HEK293T (cell line): ENCODE data around the gene KIDINS220.

ENCODE experiments used
- CTCF ChIA-PET: fragments of 350-600 bp; formaldehyde crosslinking; extraction: SDS; loops from one replicate; lab custom pipeline; 2021; ENCODE audit warnings: antibody characterized with exemption, inconsistent platforms; lab: Yijun Ruan, JAX
- POLR2A ChIA-PET: fragments of 350-600 bp; formaldehyde crosslinking; extraction: SDS; loops from one replicate; lab custom pipeline; 2020; ENCODE audit warnings: antibody characterized with exemption, inconsistent platforms; lab: Yijun Ruan, JAX
- DNase-seq: peaks from one replicate; pipeline ENCODE4 v3.0.0; 2012; ENCODE audit warnings: mixed read lengths; ENCODE audit errors: extremely low spot score
- ARNT ChIP-seq: fragments of 450-650 bp; IDR thresholded peaks from 2 replicates; pipeline ENCODE4 v1.6.1; 2017; ENCODE audit warnings: mild to moderate bottlenecking
- BHLHE40 ChIP-seq: fragments of 450-650 bp; IDR thresholded peaks from 2 replicates; pipeline ENCODE4 v1.6.1; 2016; ENCODE audit warnings: mild to moderate bottlenecking, moderate library complexity, borderline replicate concordance
- CTBP1 ChIP-seq: fragments of 450-650 bp; IDR thresholded peaks from 2 replicates; pipeline ENCODE4 v1.6.1; 2016; ENCODE audit warnings: borderline replicate concordance
- ELF4 ChIP-seq: fragments of 450-650 bp; IDR thresholded peaks from 2 replicates; pipeline ENCODE4 v1.6.1; 2017; ENCODE audit warnings: antibody characterized with exemption
- FOXA1 ChIP-seq: fragments of 450-650 bp; IDR thresholded peaks from 2 replicates; pipeline ENCODE4 v1.6.1; 2016; ENCODE audit warnings: mild to moderate bottlenecking
- FOXK2 ChIP-seq: fragments of 450-650 bp; IDR thresholded peaks from 2 replicates; pipeline ENCODE4 v1.6.1; 2016; ENCODE audit warnings: mild to moderate bottlenecking
- FOXM1 ChIP-seq: fragments of 450-650 bp; IDR thresholded peaks from 2 replicates; pipeline ENCODE4 v1.6.1; 2017; ENCODE audit warnings: mild to moderate bottlenecking, borderline replicate concordance
- HDGF ChIP-seq: fragments of 450-650 bp; IDR thresholded peaks from 2 replicates; pipeline ENCODE4 v1.6.1; 2017; ENCODE audit warnings: antibody characterized with exemption, borderline replicate concordance
- L3MBTL2 ChIP-seq: fragments of 450-650 bp; conservative IDR thresholded peaks from 2 replicates; pipeline ENCODE4 v1.6.1; 2016; ENCODE audit warnings: mild to moderate bottlenecking
- LEF1 ChIP-seq: fragments of 450-650 bp; IDR thresholded peaks from 2 replicates; pipeline ENCODE4 v1.6.1; 2017; ENCODE audit warnings: mild to moderate bottlenecking, borderline replicate concordance
- NFRKB ChIP-seq: fragments of 450-650 bp; IDR thresholded peaks from 2 replicates; pipeline ENCODE4 v1.6.1; 2016; ENCODE audit warnings: mild to moderate bottlenecking, moderate library complexity
- SP1 ChIP-seq: fragments of 450-650 bp; IDR thresholded peaks from 2 replicates; pipeline ENCODE4 v1.6.1; 2017
- SUZ12 ChIP-seq: fragments of 450-650 bp; IDR thresholded peaks from 2 replicates; pipeline ENCODE4 v1.6.1; 2016; ENCODE audit warnings: mild to moderate bottlenecking
- TARDBP ChIP-seq: fragments of 450-650 bp; IDR thresholded peaks from 2 replicates; pipeline ENCODE4 v1.6.1; 2016
- ZNF384 ChIP-seq: fragments of 450-650 bp; IDR thresholded peaks from 2 replicates; pipeline ENCODE4 v1.6.1; 2016
- TF ChIP-seq, protein P1 (sequence below): fragments of 450-650 bp; IDR thresholded peaks from 2 replicates; pipeline ENCODE4 v1.6.1; 2016

Gene KIDINS220

GRCh38 chr2:8798393-8798792, 39.0 kb downstream of the KIDINS220 start:
- no peak for DNase-seq
- CTCF ChIA-PET, result no interaction called here
- TF ChIP-seq FOXM1 (no peak), NFRKB (no peak), LEF1 (no peak)
- POLR2A ChIA-PET, result no interaction called here

DNA sequence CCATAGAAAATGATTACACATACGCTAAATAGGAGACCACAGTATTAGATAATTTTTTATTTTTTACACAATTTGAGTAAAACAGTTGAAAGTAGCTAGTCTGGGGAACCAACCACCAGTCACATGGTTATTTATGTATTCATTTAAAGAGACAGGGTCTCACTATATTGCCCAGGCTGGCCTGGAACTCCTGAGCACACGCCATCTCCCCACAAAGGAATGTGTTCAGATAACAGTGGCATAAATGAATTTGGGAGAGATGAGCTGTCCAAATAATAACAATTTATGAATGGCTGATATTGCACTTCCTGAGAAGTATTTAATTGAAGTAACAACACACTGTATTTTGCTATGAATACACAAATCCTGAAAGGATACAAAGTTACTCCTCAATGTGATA, 39.7 kb downstream of the KIDINS220 start:
- POLR2A ChIA-PET, result no interaction called here
- DNase-seq, result no peak
- TF ChIP-seq NFRKB (no peak), FOXA1 (no peak), SUZ12 (no peak), ARNT (no peak), HDGF (no peak), L3MBTL2 (no peak), FOXK2 (no peak), CTBP1 (no peak), FOXM1 (no peak), TARDBP (no peak), LEF1 (no peak), ELF4 (no peak), BHLHE40 (no peak), ZNF384 (no peak), SP1 (no peak)
- TF ChIP-seq, protein P1, sequence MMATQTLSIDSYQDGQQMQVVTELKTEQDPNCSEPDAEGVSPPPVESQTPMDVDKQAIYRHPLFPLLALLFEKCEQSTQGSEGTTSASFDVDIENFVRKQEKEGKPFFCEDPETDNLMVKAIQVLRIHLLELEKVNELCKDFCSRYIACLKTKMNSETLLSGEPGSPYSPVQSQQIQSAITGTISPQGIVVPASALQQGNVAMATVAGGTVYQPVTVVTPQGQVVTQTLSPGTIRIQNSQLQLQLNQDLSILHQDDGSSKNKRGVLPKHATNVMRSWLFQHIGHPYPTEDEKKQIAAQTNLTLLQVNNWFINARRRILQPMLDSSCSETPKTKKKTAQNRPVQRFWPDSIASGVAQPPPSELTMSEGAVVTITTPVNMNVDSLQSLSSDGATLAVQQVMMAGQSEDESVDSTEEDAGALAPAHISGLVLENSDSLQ, result no peak
- CTCF ChIA-PET, result no interaction called here

- ChIA-PET POLR2A (interaction anchor here (0.6 kb wide), 1 partner anchor 247 kb away, joined by 3 read pairs; no protein-coding TSS in a partner anchor), CTCF (interaction anchor here (0.6 kb wide), 1 partner anchor 344 kb away, joined by 3 read pairs; no protein-coding TSS in a partner anchor)
- no peak for DNase-seq
- TF ChIP-seq SP1 (no peak), HDGF (no peak), ELF4 (no peak), ZNF384 (no peak), LEF1 (no peak)
Observed at GRCh38 chr2:8796878-8797550, 40.4 kb downstream of the KIDINS220 start.

DNA sequence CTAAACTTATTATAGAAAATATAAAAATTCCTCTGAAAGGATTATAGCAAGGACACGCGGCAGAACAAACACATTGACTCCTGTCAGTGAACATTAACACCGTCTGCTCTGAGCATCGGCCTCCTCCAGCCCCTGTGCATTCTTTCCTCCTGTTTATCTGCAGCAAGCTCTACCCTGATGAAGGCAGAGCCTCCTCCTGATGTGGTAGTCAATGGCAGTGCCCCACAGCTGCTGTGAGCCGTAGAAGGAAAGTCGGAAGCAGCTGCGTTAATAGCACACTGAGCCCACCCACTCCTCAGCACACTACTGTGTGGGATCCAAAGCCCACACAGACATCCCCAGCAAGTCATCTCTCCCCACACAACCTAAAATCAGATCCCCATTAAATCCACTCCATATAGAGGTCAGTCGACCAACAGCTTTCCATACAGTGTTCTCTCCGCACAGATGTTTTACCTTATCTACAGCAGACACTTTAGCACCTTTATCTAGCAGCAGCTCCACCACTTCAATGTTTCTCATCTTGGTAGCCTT, 41.0 kb downstream of the KIDINS220 start:
- DNase-seq, result no peak
- TF ChIP-seq CTBP1 (no peak), SUZ12 (no peak), SP1 (no peak), FOXM1 (no peak), NFRKB (no peak), ZNF384 (no peak), FOXK2 (no peak), ARNT (no peak), L3MBTL2 (no peak), TARDBP (no peak), LEF1 (no peak), FOXA1 (no peak), HDGF (no peak), ELF4 (no peak), BHLHE40 (no peak)
- TF ChIP-seq, protein P1, result no peak
- POLR2A ChIA-PET, result interaction anchor here (0.6 kb wide), 1 partner anchor 246 kb away, joined by 3 read pairs; no protein-coding TSS in a partner anchor
- CTCF ChIA-PET, result interaction anchor here (0.6 kb wide), 1 partner anchor 345 kb away, joined by 3 read pairs; no protein-coding TSS in a partner anchor

DNA sequence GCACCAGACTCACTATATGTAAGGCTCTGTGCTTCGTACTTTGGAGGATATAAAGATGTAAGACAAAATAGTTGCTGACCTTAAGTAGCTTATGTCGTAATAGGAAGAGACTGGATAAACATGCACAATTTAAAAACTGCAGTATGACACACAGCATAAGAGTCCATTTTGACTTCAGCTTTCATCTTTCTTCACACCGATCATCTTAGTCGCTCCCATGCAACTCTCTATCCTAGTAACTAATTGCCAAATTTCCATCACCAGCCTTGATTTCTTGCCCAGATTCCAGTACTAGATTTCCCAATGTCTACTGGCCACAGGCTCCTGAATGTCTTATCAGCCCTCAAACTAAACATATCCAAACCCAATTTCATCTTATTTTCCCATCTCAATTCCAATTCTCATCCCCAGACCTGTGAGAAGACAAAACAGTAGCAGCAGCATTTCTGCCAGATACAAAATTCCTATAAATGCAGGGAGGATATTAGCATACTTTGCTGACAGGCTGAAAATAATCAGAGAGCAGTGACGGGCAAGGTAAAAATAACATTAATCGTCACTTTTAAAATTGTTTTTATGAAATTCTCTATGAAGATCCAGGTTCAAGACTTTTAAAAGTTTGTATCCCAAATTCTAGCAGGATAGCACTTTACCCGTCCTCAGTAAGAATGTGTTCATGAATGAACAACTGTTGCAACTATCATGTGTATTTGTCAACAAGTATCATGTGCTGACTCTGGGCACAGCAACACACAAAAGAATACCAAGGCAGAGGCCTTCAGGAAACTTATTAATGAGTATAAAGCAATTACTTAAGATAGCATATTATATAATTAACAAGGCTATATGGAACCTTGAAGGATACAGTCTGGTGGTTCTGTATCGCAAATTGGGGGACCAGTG, 42.2 kb downstream of the KIDINS220 start:
- TF ChIP-seq BHLHE40, result no peak
- TF ChIP-seq TARDBP, result no peak
- TF ChIP-seq SP1, result no peak
- TF ChIP-seq CTBP1, result no peak
- TF ChIP-seq SUZ12, result no peak
- TF ChIP-seq FOXM1, result no peak
- no peak for TF ChIP-seq ELF4
- TF ChIP-seq LEF1, result no peak
- TF ChIP-seq ARNT, result no peak
- no peak for TF ChIP-seq L3MBTL2
- TF ChIP-seq, protein P1, result no peak
- no peak for TF ChIP-seq HDGF
- ChIA-PET POLR2A (no interaction called here), CTCF (no interaction called here)
- no peak for DNase-seq
